ENCODE data around the gene ZBTB17. TPM values are rescaled to one million over a fixed set of nuclear protein-coding genes. Genes with fewer than 3 reads are reported as not detected.
A peak's percentile ranks its signal among the peaks of the same experiment; 100 is the strongest.

Gene ZBTB17
- total and polyA plus RNA-seq, 10 of the 15 experiments (the other 5 are each of a cell fraction or from before 2014, with no cell fraction given), result 0.87 to 59.4 (median 38.7) TPM

DNA sequence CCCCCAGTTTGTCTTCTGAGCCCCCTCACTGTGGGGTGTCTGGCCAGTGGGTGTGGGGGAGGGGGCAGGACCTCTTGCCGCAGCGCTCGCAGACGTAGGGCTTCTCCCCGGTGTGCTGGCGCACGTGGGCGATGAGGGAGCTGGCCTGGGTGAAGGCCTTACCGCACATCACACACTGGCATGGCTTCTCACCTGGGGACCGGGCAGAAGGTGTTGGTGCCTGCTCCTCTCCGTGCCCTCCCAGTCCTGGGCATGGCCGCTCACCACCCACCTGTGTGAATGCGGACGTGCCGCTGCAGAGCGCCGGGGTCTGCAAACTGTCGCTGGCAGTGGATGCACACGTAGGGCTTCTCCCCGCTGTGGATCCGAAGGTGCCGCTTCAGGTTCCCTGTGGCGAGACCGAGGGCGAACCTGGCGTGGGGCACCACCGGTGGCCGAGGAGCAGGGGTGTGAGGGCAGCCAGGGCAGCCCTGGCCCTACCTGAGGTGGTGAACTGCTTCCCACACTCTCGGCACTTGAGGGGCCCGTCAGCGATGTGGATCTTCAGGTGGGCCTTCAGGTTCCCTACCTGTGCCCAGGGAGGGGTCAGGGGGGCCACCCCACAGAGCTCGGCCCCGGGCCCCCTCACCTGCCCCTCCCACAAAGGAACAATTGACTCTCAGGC, 32.4 kb downstream of the ZBTB17 start (continued):
- TF ChIP-seq E4F1 (IDR thresholded peaks at IDR 0.05; ENCODE audit: borderline replicate concordance, partially characterized antibody) (no peak), RB1 (IDR thresholded peaks at IDR 0.05; ENCODE audit: borderline replicate concordance) (no peak), NBN (IDR thresholded peaks at IDR 0.05) (no peak), MEF2A (IDR thresholded peaks at IDR 0.05; ENCODE audit: insufficient read depth, low read depth, low read length) (no peak)

DNA sequence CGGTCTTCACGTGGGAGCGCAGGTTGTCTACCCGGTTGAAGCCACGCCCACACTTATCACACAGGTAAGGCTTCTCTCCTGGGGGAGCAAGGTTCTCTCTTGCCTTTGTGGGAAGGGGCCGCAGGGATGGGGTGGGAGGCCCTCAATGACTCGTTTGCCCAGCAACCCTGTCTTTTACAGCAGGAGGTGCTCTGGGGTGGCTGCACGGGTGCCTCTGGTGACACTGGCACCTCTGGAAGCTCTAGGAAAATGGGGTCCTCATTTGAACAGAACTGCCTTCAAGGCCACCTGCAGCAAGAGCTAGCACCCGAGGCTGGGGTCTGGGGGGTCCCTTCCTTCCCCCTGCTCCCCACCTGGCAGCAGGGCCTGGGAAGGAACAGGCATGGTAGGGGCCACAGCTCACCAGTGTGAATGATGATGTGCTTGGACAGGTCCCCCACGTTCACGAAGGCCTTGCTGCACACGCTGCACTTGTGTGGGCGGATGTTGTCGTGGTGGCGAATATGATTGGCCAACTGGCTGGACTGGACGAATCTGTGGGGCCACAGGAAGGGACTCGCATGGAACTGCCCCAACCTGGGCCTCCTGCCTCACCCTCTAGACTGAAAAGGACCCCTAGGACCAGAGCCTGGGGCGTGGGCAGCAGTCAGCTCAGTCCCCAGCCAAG, 33.1 kb downstream of the ZBTB17 start:
- no peak for DNase-seq (ENCODE audit: low read depth, low spot score)
- H3K27me3 ChIP-seq (replicated peaks in 1 of 2; ENCODE audit: control insufficient read depth in 2 of 2, insufficient read depth in 2 of 2, low read length in 1 of 2), result no peaks in the 10 kb centered on the region
- ChIA-PET POLR2A (no interaction called here), SMC1A (ENCODE audit: uncharacterized antibody, unreplicated experiment) (no interaction called here), CTCF (no interaction called here), RAD21 (ENCODE audit: unreplicated experiment) (no interaction called here)
- ATAC-seq, result no peak
- no peaks in the 10 kb centered on the region for H3K9me3 ChIP-seq (replicated peaks; ENCODE audit: control insufficient read depth, insufficient read depth, low read length)
- peaks cover 3% of the 10 kb centered on the region for H3K4me1 ChIP-seq (ENCODE audit: control insufficient read depth, insufficient read depth, low read length)
- no peak overlapping the region for H3K4me3 ChIP-seq
- no peak overlapping the region for H3K4me2 ChIP-seq (ENCODE audit: control insufficient read depth, insufficient read depth)
- intact Hi-C loops (cut with micrococcal nuclease; ENCODE audit: unreplicated experiment), result loop anchor here (10.0 kb wide), 1 partner anchor 112 kb away; no protein-coding TSS in a partner anchor
- H2AFZ ChIP-seq (ENCODE audit: control insufficient read depth, low read depth, low read length), result no peak overlapping the region
- in situ Hi-C loops (cut with MboI), result no loop called here
- H3K27ac ChIP-seq (ENCODE audit: control insufficient read depth, insufficient read depth), result no peak overlapping the region
- H3K36me3 ChIP-seq (ENCODE audit: control insufficient read depth in 2 of 2, insufficient read depth in 2 of 2, low read length in 1 of 2), result peaks cover 14 to 77% of the 10 kb centered on the region in 2 experiments
- peaks cover 2% of the 10 kb centered on the region; the same call in 1 of the 2 replicates for H3K79me2 ChIP-seq (ENCODE audit: control insufficient read depth, insufficient read depth, low read length)
- no peak for FAIRE-seq
- 81% methylated on average over 18 of the region's 18 CpGs for WGBS (ENCODE audit: insufficient coverage, insufficient replicate concordance, low lambda C conversion rate, missing lambda C conversion rate)
- no peaks in the 10 kb centered on the region for H4K20me1 ChIP-seq (ENCODE audit: control insufficient read depth, insufficient read depth)
- no peak overlapping the region for H3K9ac ChIP-seq (ENCODE audit: control insufficient read depth, insufficient read depth, low read length)
- no peak for TF ChIP-seq NKRF (conservative IDR thresholded peaks at IDR 0.05)
- no peak for TF ChIP-seq BHLHE40 (IDR thresholded peaks at IDR 0.05; ENCODE audit: borderline replicate concordance in 1 of 2, low read depth in 2 of 2, low read length in 1 of 2)
- TF ChIP-seq CHD4 (IDR thresholded peaks at IDR 0.05), result no peak
- no peak for TF ChIP-seq RCOR1 (conservative IDR thresholded peaks at IDR 0.05; ENCODE audit: low read depth, low read length)
- TF ChIP-seq, protein P1, sequence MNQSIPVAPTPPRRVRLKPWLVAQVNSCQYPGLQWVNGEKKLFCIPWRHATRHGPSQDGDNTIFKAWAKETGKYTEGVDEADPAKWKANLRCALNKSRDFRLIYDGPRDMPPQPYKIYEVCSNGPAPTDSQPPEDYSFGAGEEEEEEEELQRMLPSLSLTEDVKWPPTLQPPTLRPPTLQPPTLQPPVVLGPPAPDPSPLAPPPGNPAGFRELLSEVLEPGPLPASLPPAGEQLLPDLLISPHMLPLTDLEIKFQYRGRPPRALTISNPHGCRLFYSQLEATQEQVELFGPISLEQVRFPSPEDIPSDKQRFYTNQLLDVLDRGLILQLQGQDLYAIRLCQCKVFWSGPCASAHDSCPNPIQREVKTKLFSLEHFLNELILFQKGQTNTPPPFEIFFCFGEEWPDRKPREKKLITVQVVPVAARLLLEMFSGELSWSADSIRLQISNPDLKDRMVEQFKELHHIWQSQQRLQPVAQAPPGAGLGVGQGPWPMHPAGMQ (IDR thresholded peaks at IDR 0.05; ENCODE audit: borderline replicate concordance), result no peak
- TF ChIP-seq NR2F1 (conservative IDR thresholded peaks at IDR 0.05), result no peak
- peak; percentile 39; the same call in 1 of the 2 replicates for TF ChIP-seq POLR2A (IDR thresholded peaks at IDR 0.05; ENCODE audit: low read depth, low read length)
- no peak for TF ChIP-seq ZSCAN29 (IDR thresholded peaks at IDR 0.05)
- 0 out of 3 replicates have a peak, but pooled peaks of 1 of the 2 experiments have one; percentile 19 for TF ChIP-seq EGR1 (IDR thresholded peaks at IDR 0.05; ENCODE audit: borderline replicate concordance in 1 of 2, low read depth in 2 of 2, low read length in 2 of 2)
- TF ChIP-seq BCL11A (IDR thresholded peaks at IDR 0.05; ENCODE audit: low read depth, low read length), result no peak
- no TSS peak for BruUV-seq (replicated peaks)
